Fibroblast of skin of left quadriceps (primary cell): ENCODE results near the gene HSFX4.
"Not testable (repeated sequence)": the region's sequence is repeated elsewhere in the genome, so short reads cannot be mapped to it uniquely, and the experiment has no call there.

ENCODE experiments used
- DNase-seq, 2 experiments: peaks; one replicate each; pipeline ENCODE4 v3.0.0-alpha.2; 2013; ENCODE audit warnings: low read depth in 2 of 2

Gene HSFX4, protein sequence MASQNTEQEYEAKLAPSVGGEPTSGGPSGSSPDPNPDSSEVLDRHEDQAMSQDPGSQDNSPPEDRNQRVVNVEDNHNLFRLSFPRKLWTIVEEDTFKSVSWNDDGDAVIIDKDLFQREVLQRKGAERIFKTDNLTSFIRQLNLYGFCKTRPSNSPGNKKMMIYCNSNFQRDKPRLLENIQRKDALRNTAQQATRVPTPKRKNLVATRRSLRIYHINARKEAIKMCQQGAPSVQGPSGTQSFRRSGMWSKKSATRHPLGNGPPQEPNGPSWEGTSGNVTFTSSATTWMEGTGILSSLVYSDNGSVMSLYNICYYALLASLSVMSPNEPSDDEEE

DNA sequence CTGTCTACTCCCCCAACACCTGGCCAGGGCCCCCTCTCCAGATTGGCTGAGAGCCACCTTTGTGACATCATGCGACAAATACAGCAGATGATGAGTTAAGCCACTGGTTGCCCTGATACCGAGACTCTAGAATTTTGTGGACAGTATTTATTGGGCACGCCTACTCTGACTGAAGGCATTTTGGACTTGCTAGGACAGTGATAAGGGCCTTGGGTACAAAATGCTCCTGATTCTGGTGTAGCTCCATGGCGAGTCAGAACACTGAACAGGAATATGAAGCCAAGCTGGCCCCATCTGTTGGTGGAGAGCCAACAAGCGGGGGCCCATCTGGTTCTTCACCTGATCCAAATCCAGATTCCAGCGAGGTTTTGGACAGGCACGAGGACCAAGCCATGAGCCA lies at the start of gene HSFX4:
Gene HSFX4 (plus strand): TSS at position 174 of the 400 bp plus-strand sequence. CDS start 72 bp downstream, at position 246.
- not testable (repeated sequence) for DNase-seq

DNA sequence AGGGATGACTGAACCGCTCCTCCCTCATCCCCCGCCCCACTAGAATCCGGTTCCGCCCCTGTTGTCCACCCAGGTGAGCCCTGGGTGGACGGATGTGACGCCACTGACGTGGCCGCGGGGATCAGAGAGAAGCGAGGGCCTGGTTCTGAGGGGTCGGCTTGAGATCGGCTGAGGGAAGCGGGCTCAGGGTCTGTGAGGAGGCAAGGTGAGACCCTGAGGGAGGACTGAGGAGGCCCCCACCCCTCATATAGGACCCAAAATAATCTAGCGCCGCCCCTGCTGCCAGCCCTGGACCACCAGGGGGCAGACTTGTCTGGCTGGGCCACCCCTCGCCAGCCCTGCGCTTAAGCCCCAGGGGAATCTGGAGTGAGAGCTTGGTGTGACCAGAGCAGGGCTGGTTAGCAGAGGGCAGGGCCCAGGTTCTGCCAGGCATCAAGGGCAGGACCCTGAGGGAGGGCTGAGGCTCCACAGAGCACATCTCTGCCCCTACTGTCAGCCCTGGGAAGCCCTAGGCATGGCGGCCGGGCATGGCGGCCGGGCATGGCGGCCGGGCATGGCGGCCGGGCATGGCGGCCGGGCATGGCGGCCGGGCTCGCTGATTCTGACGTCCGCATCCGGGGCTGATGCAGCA lies 48.2 kb upstream of the HSFX4 start, which contains the start of gene MAGEA8:
Gene MAGEA8 (plus strand): TSS at position 103 of the 631 bp plus-strand sequence. CDS start 3,090 bp downstream, outside the sequence.
- no peak for DNase-seq

DNA sequence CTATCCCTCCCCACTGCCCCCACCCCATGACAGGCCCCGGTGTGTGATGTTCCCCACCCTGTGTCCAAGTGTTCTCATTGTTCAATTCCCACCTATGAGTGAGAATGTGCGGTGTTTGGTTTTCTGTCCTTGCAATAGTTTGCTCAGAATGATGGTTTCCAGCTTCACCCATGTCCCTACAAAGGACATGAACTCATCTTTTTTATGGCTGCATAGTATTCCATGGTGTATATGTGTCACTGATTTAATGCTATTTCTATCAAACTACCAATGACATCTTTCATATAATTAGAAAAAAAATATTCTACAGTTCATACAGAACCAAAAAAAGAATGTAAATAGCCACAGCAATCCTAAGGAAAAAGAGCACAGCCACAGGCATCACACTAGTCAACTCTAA lies 38.5 kb upstream of the HSFX4 start:
- DNase-seq = not testable (repeated sequence)

DNA sequence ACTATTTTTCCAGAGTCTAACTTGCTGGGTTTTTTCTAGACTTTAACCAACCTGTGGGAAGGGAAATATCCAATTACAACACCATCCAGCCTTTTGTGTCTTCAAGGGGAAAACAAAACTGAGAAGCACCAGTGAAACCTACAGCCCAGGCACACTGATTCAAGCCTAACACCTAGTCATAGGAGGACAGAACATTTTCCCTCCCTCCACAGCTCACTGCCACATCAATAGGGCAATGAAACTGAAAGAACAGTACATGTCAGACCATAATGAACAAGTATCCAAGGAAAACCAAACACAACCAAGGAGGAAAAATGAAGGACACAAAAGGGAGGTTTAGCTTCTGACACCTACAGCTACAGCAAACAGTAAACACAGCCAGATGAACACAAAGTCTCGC lies 30.8 kb upstream of the HSFX4 start:
- no peak for DNase-seq

DNA sequence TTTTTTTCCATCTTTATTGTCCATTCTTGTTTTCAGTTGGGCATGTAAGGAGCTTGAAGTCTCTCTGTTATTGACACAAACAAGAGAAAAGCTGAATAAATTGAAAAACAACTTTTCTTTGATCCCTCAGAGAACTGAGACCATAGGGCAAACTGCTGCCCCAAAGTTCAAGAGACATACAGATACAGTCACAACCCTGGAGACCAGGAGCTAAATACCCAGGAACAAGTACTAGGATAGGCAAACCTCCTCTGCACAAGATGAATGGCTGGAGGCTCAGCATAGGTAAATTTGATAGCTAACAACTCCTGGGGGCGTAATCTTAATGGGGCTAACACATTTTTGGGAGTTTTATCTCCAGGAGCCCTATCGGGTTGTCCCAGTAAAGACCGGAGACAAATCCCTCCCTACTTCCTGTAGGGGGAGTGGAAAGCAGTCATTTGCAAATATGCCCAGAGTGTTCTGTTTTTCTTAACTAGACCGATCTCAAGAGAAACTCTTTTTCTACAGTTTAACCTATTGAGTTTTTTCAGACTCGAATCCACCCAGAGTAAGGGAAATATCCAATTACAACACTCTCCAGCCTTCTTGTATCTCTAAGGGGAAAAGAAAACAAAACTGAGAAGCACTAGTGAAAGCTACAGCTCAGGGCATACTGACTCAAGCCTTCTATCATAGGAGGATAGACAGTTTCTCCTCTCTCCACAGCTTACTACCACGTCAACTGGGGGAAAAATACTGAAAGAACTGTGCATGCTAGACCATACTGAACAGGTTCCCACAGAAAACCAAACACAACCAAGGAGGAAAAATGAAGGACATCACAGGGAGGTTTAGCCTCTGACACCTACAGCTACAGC lies 25.3 kb upstream of the HSFX4 start:
- DNase-seq = no peak

DNA sequence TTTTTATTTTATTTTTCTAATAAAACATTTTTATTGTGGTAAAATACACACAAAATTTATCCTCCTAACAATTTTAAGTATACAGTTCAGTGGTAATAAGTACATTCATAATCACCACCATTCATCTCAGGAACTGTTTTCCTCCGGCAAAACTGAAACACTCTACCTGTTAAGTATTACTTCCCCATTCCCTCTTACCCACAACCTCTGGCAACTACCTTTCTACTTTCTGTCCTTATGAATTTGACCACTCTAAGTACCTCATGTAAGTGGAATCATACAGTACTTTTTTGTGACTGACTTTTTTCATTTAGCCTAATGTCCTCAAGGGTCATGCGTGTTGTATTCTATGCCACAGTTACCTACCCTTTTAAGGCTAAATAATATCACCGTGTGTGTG lies 21.1 kb upstream of the HSFX4 start:
- no peak for DNase-seq

DNA sequence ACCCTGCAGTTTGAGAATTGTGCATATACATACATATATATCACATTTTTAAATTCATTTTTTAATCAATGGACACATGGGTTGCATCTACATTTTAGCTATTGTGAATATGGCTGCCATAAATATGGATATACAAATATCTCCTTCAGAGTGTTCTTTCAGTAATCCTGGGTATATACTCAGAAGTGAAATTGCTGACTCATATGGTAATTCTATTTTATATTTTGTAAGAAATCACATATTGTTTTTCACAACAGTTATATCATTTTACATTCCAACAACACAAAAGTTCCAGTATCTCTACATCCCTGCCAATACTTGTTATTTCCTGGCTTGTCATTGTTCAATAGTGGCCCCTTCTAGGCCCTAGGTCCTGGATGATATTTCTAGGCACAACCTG lies 20.6 kb upstream of the HSFX4 start:
- DNase-seq = no peak

DNA sequence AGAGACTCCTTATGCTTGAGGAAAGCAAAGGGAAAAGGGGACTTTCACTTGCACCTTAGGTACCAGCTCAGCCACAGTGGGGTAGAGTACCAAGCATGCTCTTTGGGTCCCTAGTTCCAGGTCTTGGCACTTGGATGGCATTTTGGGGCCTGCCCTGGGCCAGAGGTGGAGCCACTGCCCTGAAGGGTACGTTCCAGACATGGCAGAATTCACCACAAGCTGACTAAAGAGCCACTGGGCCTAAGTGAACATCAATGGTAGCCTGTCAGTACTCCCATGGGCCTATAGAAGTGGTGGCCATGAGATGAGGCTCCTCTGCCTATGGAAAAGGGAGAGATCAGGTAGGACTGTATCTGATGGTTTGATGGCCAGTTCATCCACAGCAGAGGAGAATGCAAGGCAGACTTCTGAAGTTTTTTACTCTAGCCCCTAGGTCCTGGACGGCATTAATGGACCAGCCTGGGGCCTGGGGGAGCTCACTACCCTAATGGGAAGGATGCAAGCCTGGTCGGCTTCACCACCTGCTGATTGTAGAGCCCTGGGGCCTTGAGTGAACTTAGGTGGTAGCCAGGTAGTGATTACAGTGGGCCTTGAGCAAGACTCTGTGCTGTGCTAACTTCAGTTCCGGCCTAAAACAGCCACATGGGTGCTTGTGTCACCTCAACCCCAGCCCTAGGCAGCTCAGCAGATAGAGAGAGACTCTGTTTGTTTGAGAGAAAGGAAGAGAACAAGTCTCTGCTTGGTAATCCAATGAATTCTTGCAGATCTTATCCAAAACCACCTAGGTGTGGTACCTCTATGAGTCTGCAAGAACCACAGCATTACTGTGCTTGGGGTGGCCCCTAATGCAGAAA lies 19.8 kb upstream of the HSFX4 start:
- DNase-seq = no peak

DNA sequence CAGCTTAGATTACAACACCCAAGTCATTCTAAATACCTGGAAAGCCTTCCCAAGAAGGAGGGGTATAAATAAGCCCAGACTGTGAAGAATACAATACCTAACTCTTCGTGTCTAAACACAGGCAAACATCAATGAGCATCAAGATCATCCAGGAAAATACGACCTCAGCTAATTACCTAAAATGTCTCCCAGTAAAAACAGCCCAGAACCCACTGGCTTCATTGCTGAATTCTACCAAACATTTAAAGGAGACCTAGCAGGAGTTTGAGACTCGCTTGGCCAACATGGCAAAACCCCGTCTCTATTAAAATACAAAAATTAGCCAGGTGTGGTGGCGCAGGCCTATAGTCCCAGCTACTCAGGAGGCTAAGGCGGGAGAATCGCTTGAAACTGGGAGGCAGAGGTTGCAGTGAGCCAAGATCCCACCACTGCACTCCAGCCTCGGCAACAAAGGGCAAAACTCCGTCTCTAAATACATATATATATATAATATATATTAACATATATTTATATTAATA lies 19.1 kb upstream of the HSFX4 start:
- DNase-seq = no peak

DNA sequence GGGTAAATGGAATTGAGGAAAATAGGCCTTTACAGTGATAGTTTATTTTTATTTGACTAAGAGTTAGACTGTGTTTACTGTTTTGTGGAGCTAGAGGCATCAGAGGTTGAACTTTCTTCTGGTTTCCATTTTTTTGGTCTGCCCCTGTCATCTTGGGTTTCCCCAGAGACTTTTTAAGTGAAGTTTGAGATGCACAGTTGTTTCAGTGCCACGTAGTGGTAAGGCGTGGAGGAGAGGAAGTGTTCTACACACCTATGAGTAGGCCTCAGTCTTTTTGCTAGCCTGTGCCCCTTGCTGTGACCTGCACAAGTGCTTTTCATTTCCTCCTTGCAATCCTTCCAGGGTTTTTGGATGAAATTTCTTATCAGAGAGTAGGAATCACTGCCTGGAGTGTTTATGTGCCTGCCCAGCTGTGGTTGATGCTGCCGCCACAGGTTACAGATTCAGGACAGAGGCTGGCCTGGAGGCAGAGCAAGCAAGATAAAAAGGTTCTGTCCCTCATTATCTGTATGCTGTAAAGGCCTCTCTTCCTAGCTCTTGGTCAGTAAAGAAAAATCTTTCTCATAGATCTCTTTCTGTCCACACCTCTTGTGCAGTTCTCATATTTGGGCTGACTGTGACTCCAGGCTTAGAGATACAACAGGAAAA lies 12.5 kb upstream of the HSFX4 start:
- no peak for DNase-seq

DNA sequence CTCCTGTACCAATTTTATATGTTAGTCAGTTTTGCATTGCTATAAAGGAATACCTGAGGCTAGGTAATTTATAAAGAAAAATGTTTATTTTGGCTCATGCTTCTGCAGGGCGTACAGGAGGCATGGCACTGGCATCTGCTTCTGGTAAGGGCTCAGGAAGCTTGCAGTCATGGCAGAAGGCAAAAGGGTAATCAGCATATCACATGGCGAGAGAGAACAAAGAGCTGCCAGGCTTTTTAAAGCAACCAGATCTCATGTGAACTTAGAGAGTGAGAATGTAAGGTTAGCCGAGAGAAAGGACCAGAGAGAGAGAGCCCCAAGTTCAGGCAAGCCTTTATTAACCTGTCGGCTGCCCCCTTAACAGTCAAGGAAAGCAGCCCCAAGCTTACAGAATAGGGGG lies 5.5 kb upstream of the HSFX4 start:
- not testable (repeated sequence) for DNase-seq

DNA sequence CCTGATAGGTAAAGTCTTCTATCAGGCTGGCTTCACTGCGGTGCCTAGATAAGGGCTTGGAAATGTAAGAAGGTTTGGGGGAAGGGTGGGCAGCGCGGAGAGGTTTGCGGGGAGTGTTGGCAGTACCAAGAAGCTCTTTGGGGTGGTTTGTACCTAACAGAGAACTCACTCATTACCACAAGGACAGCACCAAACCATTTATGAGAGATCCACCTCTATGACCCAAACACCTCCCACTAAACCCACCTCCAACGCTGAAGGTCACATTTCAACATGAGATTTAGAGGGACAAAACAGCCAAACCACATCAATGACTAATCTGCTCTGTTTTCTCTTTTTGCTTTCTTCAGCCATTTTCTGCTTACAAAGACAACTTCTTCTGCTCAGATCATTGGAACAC lies 4.9 kb upstream of the HSFX4 start:
- DNase-seq = not testable (repeated sequence)

DNA sequence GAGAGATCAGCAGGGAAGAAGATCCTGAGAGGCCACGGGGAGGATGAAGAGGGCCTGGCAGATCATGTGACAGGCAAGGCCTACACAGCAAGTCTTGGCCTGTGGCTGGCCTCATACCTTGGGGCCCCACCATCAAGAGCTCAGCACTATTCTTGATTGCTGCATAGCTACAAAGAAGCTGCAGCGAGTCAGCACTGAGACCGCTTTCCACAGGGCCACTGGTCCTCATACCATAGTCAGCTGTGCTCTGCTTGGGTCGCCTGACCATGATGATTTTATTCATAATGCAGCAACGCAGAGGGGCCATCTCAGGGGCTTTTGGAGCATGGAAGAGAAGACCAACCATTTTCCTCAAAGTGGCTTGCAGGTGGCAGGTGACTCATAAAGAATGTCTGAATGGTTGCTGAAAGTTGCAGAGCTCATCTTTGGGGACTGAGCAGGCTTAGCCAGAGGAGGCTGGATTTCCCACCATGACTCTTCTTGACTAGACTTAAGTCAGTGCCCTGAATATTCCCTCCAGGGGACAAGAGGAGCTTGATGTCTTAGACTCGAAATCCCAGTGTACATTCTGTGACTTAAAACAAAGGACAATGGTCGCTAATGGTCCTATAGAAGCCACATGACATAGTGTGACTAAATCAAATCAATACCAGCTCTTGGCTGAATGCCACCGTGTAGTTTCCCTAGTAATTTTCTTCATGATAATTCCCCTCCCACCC lies 2.0 kb upstream of the HSFX4 start:
- not testable (repeated sequence) for DNase-seq

DNA sequence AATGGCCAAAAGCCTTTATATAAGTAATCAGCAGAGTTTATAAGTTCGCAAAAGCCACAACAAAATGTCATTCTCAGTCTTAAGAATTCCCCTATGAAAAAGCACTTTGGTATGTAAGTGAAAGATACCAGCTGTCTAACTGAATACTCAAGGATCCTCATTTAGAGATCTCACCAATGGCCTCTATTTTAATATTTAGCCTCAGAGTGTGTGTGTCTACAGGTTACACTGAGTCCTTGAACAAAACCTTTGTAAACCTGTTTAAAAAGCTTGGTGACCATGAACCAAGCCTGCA lies 1.5 kb upstream of the HSFX4 start:
- DNase-seq = not testable (repeated sequence)

DNA sequence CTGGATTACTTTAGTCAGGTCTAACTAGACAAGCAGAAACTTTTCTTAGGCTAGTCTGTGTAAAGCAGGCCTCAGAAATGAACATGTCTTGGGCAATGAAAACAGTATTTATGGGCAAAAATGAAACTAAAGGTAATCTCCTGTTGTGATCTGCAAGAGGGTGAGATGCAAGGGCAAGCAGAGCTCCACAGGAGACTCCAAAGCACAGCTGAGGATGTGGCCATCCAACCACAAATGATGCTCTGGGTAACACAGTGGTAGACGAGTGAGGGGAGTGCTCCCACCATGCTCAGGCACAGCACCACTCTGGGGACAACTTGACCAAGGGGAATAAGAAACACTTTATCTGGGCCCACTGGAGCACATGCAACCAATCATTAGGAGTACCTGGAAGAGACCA lies 738 bp upstream of the HSFX4 start:
- not testable (repeated sequence) for DNase-seq

DNA sequence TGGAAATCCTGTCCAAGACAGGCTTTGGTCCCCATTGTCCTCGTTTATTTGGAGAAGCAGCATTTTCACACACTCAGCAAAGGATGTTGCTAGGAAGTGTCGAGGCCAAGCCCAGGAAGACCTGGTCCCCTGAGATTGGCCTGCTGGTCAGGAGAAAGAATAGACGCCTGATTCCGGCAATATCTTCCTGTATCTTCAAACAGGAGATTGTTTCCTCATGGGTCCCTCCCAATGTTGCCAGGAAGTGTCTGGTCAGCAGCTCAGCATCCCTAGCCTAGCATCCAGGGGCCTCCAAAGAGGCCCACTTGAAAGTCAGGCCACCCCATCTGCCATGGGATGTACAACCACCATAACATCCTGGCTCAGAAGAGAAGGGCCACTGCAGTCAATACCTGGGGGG lies 2.0 kb downstream of the HSFX4 start:
- not testable (repeated sequence) for DNase-seq

DNA sequence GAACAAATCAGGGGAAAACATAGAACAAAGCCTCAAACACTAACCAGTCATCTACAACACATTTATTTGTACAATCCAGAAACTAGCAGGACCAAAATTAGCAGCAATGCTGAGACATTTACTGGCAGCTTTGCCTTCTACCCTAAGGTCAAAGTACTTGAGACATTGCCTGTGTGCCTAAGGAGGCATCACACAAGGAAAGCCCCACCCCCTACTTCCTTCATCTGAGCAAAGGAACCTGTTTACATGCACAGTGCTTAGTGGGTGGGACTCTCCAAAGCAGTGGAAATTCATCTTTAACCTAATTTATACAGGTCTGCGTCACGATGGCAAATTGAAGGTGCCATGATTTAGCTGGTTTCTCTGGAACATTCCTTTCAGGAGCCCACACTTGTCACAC lies 2.8 kb downstream of the HSFX4 start:
- DNase-seq = not testable (repeated sequence)

DNA sequence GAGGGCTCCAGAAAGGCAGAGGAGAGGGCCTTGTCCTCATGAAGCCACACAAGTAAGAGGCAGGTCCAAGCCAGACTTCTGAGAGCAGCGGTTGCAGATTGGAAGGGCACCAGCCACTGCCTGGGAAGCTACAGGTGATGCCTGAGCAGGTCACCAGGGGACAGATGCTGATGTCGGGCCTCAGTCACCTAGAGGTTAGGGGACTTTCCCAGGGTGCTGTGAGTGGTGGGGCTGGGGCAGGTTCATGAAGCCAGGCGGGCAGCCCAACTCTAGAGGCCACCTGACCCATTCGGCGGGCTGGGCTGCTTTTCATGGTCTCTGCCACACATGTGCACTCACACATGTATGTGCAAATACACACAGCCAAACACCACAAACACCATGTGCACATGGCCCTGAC lies 3.6 kb downstream of the HSFX4 start:
- DNase-seq = not testable (repeated sequence)

DNA sequence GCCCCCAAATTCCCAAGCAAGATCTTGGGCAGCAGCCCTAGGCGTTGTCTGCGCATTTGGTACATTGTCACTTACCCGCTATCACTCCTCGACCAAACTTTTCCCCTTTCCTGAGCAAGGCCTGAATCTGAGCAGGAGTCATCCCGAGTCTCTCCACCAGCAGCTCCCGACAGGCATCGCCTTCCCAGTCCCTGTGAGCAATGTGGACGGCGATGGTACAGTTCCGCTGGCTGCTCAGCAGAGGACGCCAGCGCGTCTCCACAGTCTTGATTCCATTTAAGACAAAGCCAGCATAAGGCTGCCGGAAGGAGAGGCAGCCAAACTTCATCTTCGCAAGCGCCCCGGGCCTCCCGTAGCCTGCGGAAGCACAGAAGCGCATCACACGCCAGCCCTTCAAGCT lies 4.2 kb downstream of the HSFX4 start:
- not testable (repeated sequence) for DNase-seq

DNA sequence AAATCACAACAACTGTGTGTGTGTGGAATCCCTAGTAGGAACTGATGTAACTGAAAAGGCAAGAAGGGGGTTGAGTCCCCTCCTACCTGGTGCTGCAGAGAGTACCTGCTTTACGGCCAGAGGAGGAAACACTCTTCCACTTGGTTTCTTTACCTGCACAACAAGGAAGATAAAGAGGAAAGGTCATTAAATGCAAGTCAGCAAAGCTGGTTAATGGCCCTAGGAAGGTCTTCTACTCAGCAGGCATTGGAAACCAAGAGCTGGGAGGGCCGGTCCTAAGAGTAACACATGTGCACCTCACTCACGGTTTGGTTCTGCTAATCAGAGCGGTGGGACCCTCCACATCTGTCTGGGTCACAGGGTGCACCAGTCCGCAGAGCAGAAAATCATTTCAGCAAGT lies 8.0 kb downstream of the HSFX4 start:
- DNase-seq = not testable (repeated sequence)
